ENCODE data around the gene SETD5. TPM values are rescaled to one million over a fixed set of nuclear protein-coding genes. Genes with fewer than 3 reads are reported as not detected.
A peak's percentile ranks its signal among the peaks of the same experiment; 100 is the strongest.

Gene SETD5
- total and polyA plus RNA-seq, 8 donors = 11.2 to 431 (median 105) TPM

DNA sequence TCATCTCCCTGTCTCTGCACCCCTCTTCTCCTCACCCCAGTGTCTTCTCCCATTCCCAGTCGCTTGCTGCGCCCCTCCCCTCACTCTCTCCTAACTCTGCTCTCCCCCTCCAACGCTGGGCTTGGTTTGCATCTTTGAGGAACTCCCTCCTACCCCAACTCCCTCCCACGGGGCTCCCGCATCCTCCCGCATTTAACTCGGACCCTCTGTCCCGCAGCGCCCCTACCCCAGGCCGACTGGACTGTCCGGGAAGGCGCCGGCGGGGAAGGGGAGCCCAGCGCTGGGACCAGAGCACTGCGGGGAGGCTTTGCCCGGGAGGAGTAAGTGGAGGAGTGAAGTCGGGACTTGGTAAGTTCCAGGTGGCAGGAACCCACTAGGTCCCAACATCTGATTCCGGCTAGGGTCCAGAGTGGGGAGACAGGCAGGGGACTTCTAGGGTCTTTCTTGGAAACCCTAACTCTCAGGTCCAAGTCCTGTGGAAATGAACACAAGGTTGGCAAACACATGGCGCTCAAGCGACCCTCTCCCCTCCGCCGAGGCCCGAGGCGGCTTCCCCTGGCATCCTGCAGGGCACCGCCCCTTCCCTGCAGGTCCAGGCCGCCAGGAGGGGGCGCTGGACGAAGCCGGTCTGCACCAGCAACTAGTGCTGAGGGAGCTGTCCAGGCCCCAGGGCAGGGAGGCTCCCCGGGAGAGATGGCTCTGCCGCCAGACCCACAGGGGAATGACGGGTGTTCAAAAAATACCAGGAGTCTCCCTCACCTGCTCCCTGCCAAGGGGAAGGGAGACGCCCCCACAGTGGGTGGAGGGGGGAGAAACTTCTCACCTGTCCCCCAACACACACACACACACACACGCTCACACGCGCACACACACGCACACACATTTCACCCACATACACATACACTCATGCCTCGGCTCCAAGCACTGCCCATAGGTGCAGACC lies 103.0 kb downstream of the SETD5 start:
- WGBS, 5 donors = 10 to 16% (median 13%) methylated on average over 34 to 39 of the region's 39 CpGs
- H3K36me3 ChIP-seq = no peaks in the 10 kb centered on the region
- intact Hi-C loops (cut with DNase I; ENCODE audit: low total_unique reads) = no loop called here
- TF ChIP-seq, protein P1, sequence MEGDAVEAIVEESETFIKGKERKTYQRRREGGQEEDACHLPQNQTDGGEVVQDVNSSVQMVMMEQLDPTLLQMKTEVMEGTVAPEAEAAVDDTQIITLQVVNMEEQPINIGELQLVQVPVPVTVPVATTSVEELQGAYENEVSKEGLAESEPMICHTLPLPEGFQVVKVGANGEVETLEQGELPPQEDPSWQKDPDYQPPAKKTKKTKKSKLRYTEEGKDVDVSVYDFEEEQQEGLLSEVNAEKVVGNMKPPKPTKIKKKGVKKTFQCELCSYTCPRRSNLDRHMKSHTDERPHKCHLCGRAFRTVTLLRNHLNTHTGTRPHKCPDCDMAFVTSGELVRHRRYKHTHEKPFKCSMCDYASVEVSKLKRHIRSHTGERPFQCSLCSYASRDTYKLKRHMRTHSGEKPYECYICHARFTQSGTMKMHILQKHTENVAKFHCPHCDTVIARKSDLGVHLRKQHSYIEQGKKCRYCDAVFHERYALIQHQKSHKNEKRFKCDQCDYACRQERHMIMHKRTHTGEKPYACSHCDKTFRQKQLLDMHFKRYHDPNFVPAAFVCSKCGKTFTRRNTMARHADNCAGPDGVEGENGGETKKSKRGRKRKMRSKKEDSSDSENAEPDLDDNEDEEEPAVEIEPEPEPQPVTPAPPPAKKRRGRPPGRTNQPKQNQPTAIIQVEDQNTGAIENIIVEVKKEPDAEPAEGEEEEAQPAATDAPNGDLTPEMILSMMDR (IDR thresholded peaks at IDR 0.05) = peak in 4 of 7 experiments; percentile 10 to 46 (median 40)
- no peak for TF ChIP-seq POLR2A (IDR thresholded peaks at IDR 0.05)
- TF ChIP-seq POLR2AphosphoS5 (IDR thresholded peaks at IDR 0.05) = no peak
- TF ChIP-seq EP300 (IDR thresholded peaks at IDR 0.05) = no peak
- H3K4me1 ChIP-seq = peaks cover 5 to 16% (median 11%) of the 10 kb centered on the region in 4 donors
- no peak overlapping the region for H3K27ac ChIP-seq
- peak overlapping the region in 3 of 4 donors; percentile 3 to 28 (median 23) for H3K4me3 ChIP-seq
- peak; percentile 60 to 78 for DNase-seq
- no peaks in the 10 kb centered on the region for H3K9me3 ChIP-seq
- peaks cover 3 to 44% (median 26%) of the 10 kb centered on the region in 3 donors for H3K27me3 ChIP-seq

DNA sequence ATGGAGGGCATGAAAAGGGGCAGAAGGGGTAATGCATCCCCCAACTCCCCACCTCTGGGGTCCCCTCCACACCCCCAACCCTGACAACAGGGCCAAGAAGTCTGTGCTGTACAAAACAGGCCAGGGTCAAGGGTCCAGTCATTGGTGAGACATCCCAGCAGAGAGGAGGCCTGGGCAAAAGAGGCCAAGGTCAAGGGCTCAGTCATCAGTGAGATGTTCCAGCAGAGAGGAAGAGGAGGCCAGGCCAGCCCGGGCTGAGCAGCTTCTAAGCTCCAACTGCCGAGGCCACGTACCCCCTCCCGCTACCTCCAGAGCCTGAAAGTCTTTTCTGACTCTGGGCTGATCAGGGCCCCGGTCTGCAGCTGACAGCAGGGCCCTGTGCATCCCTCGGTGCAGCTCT lies 103.8 kb downstream of the SETD5 start:
- Histone ChIP-seq H3K27ac (no peak overlapping the region), H3K4me1 (peaks cover 5 to 16% (median 11%) of the 10 kb centered on the region in 4 donors), H3K4me3 (no peak overlapping the region), H3K36me3 (no peaks in the 10 kb centered on the region), H3K9me3 (no peaks in the 10 kb centered on the region), H3K27me3 (peaks cover 3 to 44% (median 26%) of the 10 kb centered on the region in 3 donors)
- WGBS, 5 donors = 67 to 77% (median 76%) methylated on average over 6 of the region's 6 CpGs
- intact Hi-C loops (cut with DNase I; ENCODE audit: low total_unique reads) = no loop called here
- TF ChIP-seq POLR2A (IDR thresholded peaks at IDR 0.05) (no peak), EP300 (IDR thresholded peaks at IDR 0.05) (no peak), POLR2AphosphoS5 (IDR thresholded peaks at IDR 0.05) (no peak)
- TF ChIP-seq, protein P1 (IDR thresholded peaks at IDR 0.05) = no peak
- DNase-seq = no peak

- intact Hi-C loops (cut with DNase I; ENCODE audit: low total_unique reads) = no loop called here
- Histone ChIP-seq H3K27me3 (peaks cover 3 to 58% (median 28%) of the 10 kb centered on the region in 3 donors), H3K36me3 (no peaks in the 10 kb centered on the region), H3K4me1 (peaks cover 5 to 16% (median 11%) of the 10 kb centered on the region in 4 donors), H3K4me3 (no peak overlapping the region), H3K27ac (no peak overlapping the region), H3K9me3 (no peaks in the 10 kb centered on the region)
- WGBS, 5 donors = 1 to 5% (median 2%) methylated on average over 2 to 4 of the region's 4 CpGs
- TF ChIP-seq EP300 (IDR thresholded peaks at IDR 0.05) (no peak), POLR2A (IDR thresholded peaks at IDR 0.05) (no peak), POLR2AphosphoS5 (IDR thresholded peaks at IDR 0.05) (no peak)
- TF ChIP-seq, protein P1 (IDR thresholded peaks at IDR 0.05) = peak in 5 of 7 experiments; percentile 63 to 88 (median 74)
- DNase-seq = peak; percentile 81 to 85
Observed at GRCh38 chr3:9503283-9503682, 105.9 kb downstream of the SETD5 start.

- no peak for DNase-seq
- Histone ChIP-seq H3K9me3 (no peaks in the 10 kb centered on the region), H3K4me3 (no peak overlapping the region), H3K27ac (no peak overlapping the region), H3K27me3 (peaks cover 0 to 46% (median 20%) of the 10 kb centered on the region in 3 donors), H3K36me3 (no peaks in the 10 kb centered on the region), H3K4me1 (no peaks in the 10 kb centered on the region)
- 54 to 67% (median 56%) methylated on average over 10 to 14 of the region's 14 CpGs for WGBS, 5 donors
- intact Hi-C loops (cut with DNase I; ENCODE audit: low total_unique reads) = no loop called here
- TF ChIP-seq, protein P1 (IDR thresholded peaks at IDR 0.05) = no peak
- TF ChIP-seq EP300 (IDR thresholded peaks at IDR 0.05) = no peak
- no peak for TF ChIP-seq POLR2AphosphoS5 (IDR thresholded peaks at IDR 0.05)
- TF ChIP-seq POLR2A (IDR thresholded peaks at IDR 0.05) = no peak
Observed at GRCh38 chr3:9507586-9508578, 110.5 kb downstream of the SETD5 start.

Data from stomach (tissue), 9 donors.